Coronary artery (tissue), 2 donors: ENCODE measurements around the gene MDFI.

Experiments used
- DNase-seq: peaks from one replicate; pipeline ENCODE4 v3.0.0-alpha.2; 2017; ENCODE audit warnings: low spot score
- H3K27ac ChIP-seq, 2 donors: fragments of 200-600 bp; sonication (generic); one replicate each; pipeline ENCODE4 v1.5.1; 2016 to 2019
- H3K4me3 ChIP-seq: fragments of 200-600 bp; sonication (generic); 2 replicates; pipeline ENCODE4 v1.5.1; 2016; ENCODE audit warnings: mild to moderate bottlenecking, moderate library complexity
- TF ChIP-seq, protein P1 (sequence below): fragments of 200-600 bp; sonication (generic); IDR thresholded peaks from one replicate; pipeline ENCODE4 v1.5.1; 2019; ENCODE audit warnings: antibody characterized with exemption

The MDFI gene

GRCh38 chr6:41602864-41603608, 35.2 kb upstream of the MDFI start:
- DNase-seq: peak; percentile 84
- Histone ChIP-seq H3K27ac (no peak overlapping the region), H3K4me3 (peak overlapping the region; percentile 19)
- TF ChIP-seq, protein P1, sequence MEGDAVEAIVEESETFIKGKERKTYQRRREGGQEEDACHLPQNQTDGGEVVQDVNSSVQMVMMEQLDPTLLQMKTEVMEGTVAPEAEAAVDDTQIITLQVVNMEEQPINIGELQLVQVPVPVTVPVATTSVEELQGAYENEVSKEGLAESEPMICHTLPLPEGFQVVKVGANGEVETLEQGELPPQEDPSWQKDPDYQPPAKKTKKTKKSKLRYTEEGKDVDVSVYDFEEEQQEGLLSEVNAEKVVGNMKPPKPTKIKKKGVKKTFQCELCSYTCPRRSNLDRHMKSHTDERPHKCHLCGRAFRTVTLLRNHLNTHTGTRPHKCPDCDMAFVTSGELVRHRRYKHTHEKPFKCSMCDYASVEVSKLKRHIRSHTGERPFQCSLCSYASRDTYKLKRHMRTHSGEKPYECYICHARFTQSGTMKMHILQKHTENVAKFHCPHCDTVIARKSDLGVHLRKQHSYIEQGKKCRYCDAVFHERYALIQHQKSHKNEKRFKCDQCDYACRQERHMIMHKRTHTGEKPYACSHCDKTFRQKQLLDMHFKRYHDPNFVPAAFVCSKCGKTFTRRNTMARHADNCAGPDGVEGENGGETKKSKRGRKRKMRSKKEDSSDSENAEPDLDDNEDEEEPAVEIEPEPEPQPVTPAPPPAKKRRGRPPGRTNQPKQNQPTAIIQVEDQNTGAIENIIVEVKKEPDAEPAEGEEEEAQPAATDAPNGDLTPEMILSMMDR: peak; percentile 79

GRCh38 chr6:41604006-41604405, 34.3 kb upstream of the MDFI start:
- Histone ChIP-seq H3K27ac (no peak overlapping the region), H3K4me3 (no peak overlapping the region)
- TF ChIP-seq, protein P1: no peak
- no peak for DNase-seq

DNA sequence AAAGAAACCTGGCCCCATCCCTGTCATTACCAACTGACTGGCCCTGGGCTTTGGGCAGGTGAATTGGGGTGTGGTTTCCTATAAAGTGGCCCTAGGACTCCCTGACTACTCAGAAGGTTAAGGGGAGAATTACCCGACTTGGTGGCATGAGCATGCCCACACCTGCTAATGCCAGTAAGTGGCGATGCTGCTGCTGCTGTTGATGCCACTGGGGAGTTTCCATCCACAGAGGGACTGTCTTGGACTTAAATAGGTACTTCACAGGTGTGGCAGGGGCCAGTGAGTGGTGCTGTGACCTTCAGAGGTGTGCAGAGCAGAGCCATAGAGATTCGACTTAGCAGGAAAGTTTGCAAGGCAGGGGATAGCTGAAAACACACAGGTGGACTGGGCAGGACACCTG, 32.6 kb upstream of the MDFI start:
- no peak overlapping the region for H3K4me3 ChIP-seq
- DNase-seq: no peak
- H3K27ac ChIP-seq: no peak overlapping the region
- TF ChIP-seq, protein P1: no peak

GRCh38 chr6:41607036-41607435, 31.2 kb upstream of the MDFI start:
- no peak for DNase-seq
- Histone ChIP-seq H3K4me3 (no peak overlapping the region), H3K27ac (no peak overlapping the region)
- TF ChIP-seq, protein P1: no peak

- H3K4me3 ChIP-seq: no peak overlapping the region
- H3K27ac ChIP-seq: no peak overlapping the region
- no peak for DNase-seq
- TF ChIP-seq, protein P1: no peak
Observed at GRCh38 chr6:41607736-41608135, 30.5 kb upstream of the MDFI start.

DNA sequence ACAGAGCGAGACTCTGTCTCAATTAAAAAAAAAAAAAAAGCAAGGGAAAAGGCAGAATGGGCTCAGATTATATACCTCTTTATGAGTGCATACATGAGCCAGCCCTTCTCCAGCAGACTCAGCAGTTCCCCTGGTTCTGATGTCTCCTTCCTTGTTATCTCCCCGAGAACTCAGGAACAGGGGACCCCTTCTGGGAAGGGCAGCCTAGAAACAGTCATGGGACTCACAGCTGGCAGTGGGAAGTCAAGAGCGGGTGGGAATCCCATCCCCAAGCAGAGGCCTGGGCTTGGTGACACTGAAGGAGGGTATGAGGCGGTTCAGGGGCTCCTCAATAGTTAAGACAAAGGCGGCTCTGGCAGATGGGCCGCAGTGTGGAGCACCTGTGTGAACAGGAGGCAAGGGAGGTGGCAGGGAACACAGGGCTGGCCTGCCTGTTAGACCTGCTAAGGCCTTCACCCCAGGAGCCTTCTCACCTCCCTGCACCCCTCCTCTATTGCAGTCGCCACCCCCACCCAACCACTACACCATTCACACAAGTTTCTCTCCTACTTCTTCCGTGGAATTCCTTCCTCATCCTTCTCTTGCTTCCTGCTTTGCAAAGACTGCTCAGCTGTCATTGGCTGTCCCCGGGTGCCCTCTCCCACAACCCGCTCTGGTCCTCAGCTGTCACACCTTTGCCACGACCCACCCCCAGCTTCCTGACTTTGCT, 29.7 kb upstream of the MDFI start:
- no peak for DNase-seq
- H3K4me3 ChIP-seq: no peak overlapping the region
- TF ChIP-seq, protein P1: no peak
- no peak overlapping the region for H3K27ac ChIP-seq

GRCh38 chr6:41614715-41615114, 23.6 kb upstream of the MDFI start:
- DNase-seq: no peak
- Histone ChIP-seq H3K27ac (no peak overlapping the region), H3K4me3 (no peak overlapping the region)
- TF ChIP-seq, protein P1: no peak
